Esophagus squamous epithelium (tissue), 4 donors: ENCODE results near the gene PPM1A.

ENCODE experiments used
- POLR2A ChIP-seq, 4 donors: fragments of 450-650 bp; IDR thresholded peaks; one replicate each; pipeline ENCODE4 v1.6.1; 2017; ENCODE audit warnings: antibody characterized with exemption in 4 of 4, mild to moderate bottlenecking in 4 of 4, moderate library complexity in 3 of 4
- TF ChIP-seq, protein P1 (sequence below), 6 experiments: fragments of 450-650 bp in 4 of 6; fragments of 200-600 bp in 2 of 6; sonication (generic) in 2 of 6; IDR thresholded peaks; one replicate each; pipeline ENCODE4 v1.5.1; 2016 to 2019; ENCODE audit warnings: antibody characterized with exemption in 6 of 6, mild to moderate bottlenecking in 4 of 6, moderate library complexity in 4 of 6

DNA sequence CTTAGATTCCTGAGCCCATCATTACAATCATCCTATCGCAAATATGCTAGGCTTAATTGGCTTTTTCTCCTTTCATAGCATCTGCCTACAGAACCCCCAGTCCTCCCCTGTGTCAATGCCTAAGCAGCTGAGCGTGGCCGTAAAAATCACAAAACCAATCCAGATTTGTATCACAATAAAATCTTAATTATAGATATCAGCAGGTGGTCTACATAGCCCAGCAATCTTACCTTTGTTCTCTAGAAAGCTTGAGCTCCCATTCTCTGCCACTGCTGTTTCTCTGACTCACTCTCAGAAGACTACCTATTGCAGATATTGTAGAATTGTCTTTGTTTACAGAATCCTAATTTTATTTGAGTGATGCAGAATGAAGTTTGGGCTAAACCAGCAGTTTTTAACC, 37.9 kb upstream of the PPM1A start:
- TF ChIP-seq, protein P1, sequence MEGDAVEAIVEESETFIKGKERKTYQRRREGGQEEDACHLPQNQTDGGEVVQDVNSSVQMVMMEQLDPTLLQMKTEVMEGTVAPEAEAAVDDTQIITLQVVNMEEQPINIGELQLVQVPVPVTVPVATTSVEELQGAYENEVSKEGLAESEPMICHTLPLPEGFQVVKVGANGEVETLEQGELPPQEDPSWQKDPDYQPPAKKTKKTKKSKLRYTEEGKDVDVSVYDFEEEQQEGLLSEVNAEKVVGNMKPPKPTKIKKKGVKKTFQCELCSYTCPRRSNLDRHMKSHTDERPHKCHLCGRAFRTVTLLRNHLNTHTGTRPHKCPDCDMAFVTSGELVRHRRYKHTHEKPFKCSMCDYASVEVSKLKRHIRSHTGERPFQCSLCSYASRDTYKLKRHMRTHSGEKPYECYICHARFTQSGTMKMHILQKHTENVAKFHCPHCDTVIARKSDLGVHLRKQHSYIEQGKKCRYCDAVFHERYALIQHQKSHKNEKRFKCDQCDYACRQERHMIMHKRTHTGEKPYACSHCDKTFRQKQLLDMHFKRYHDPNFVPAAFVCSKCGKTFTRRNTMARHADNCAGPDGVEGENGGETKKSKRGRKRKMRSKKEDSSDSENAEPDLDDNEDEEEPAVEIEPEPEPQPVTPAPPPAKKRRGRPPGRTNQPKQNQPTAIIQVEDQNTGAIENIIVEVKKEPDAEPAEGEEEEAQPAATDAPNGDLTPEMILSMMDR (IDR thresholded peaks at IDR 0.05), result no peak
- TF ChIP-seq POLR2A (IDR thresholded peaks at IDR 0.05), result no peak
